Activated gamma-delta T cell treated with anti-CD3 and anti-CD28 coated beads, Interleukin-2, amount 50 U/mL, for 16 hours (primary cell): Measurements from ENCODE around the gene RASGRP4.
"Not testable (repeated sequence)": the region's sequence is repeated elsewhere in the genome, so short reads cannot be mapped to it uniquely, and the experiment has no call there.

Experiments used
- DNase-seq: peaks from one replicate; pipeline ENCODE4 v3.0.0-alpha.2; 2020; ENCODE audit warnings: low read depth

Gene RASGRP4

DNA sequence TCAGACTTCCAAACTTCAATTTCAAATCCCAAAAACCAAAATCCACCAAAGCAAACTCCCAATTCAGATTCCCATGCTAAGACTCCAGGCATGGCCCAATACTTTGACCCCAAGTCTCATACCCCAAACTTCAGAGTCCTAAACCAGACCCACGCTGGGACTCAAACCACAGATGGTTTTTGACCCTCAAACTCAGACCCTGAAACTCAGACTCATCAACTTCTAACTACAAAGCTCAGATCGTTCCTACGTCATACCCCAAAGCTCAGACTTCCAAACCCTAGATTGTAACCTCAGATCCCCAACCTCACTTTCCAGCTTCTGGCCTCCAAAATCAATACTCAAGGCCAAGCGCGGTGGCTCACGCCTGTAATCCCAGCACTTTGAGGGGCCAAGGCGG is 19.3 kb upstream of the RASGRP4 start:
- no peak for DNase-seq

DNA sequence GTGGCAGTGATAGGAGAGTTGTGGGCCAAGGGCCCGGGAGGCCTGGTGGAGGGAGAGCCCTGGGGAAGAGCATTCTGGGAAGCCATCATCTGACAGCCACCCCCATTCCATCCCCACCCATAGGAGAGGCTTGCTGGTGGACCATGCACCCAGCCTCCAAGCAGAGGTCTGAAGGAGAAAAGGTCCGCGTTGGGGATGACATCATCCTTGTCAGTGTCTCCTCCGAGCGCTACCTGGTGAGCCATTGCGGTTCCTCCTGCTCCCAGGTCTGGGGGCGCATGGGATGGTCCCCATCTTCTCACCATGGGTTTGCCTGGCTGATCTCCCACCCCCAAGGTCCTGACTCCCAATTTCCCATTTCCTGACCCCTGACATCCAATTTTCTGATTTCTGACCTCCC is 18.0 kb upstream of the RASGRP4 start:
- DNase-seq = no peak

DNA sequence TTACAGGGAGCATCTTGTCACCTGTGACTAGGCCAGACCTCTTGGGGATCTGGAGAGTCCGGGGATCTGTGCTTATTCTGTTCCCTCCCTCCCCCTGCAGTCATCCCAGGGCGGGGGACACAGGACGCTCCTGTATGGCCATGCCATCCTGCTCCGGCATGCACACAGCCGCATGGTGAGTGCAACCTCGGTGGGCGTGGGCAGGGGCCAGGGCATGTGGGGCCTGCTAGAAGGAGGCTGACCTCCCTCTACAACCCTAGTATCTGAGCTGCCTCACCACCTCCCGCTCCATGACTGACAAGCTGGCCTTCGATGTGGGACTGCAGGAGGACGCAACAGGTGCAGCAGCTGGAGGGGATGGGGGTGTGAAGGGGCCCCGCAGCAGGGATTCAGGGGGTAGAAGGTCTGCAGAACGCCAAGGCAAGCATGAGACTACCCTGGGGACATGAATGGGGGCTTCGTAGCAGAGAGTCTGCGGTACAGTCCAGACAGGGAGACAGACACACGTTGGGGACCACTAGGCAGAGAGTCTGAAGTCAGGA is 17.5 kb upstream of the RASGRP4 start:
- DNase-seq = no peak

DNA sequence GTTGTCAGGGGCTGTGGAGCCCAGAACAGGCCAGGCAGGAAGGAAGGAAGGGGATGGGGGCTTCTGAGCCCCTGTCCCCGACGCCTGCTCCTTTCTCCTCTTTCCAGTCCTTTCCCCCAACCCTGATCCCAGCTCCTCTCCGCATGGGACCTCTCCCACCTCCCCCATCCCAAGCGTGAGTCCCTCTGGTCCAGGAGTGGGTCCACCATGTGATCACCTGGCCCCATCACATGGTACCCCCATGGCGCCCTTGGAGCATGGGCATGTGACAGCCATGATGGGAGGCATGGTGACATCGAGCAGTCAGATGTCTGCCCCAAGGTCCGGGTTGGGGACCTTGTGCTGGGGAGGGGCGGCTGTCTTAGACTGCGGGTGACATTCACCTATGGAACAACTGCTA is 16.7 kb upstream of the RASGRP4 start:
- DNase-seq = no peak

DNA sequence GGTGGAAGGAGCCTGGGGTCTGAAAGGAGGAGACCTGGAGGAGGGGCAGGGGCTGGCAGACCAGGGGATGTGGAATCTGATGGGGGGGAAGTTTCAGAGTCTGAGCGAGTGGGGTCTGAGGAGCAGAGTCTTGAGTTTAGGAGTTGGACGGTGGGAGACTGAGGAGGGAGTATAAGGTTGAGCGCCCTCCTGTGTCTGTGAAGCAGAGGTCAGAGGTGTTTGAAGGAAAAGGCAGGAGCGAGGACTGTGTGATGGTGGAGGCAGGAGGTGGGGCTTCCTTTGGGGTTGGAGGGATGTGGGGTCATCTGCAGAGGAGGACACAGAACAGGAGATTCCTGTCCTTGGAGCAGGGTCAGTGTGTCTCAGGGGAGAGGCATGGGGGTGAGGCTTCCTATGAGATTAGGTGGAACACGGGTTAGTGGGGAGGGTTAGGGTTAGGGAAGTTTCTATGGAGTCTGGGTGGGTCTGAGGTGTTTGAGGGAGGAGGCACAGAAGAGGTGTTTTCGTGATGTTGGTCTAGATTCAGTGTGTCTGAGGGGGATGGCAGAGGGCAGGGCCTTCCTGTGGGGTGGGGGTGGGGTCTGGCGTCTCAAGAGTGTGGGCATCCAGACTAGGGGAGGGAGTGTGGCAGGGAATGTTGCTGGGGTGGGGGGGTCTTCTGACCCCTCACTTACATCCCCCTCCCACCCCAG is 15.8 kb upstream of the RASGRP4 start:
- no peak for DNase-seq

DNA sequence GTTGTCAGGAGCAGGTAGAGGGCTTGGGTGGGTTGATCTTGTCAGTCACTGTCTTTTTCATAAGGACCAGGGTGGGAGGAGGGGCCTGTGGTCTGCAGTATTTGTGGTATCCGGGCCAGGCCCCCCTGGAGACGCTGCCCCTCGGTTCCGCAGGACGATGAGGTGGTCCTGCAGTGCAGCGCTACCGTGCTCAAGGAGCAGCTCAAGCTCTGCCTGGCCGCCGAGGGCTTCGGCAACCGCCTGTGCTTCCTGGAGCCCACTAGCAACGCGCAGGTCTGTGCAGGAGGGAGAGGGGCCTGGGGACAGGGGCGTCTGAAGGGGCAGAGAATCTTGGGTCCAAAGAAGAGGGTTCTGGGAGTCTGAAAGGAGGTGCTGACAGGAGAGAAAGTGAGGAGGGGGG is 14.6 kb upstream of the RASGRP4 start:
- DNase-seq = no peak

DNA sequence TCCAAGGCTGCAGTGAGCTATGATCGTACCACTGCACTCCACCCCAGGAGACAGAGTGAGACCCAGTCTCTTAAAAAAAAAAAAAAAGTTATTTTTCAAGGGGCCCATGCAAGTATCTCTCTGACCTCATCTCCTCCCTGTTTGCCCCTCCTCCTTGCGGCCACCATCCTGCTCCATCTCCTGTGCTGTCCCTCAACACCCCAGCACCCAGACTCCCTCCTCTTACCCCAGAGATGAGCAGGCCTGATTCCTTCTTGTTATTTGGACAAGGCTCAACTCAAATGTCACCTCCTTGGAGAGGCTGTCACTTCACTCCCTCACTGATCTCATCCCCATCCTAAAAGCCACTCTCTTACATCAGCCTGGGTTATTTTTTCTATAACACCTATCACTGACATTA is 11.9 kb upstream of the RASGRP4 start:
- DNase-seq = no peak

DNA sequence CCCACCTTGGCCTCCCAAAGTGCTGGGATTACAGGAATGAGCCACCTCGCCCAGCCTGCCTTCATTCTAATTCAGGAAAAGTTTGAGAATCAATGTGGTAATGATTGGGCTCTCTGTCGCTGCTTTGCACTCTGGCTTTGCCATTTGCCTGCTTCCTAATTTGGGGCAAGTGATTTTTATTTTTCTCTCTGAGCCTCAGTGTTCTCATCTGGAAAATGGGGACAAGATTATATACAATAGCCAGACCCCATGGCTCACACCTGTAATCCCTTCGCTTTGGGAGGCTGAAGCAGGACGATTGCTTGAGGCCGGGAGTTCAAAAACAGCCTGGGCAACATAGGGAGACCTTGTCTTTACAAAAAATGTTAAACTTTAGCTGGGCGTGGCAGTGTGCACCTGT is 11.3 kb upstream of the RASGRP4 start:
- DNase-seq = no peak

DNA sequence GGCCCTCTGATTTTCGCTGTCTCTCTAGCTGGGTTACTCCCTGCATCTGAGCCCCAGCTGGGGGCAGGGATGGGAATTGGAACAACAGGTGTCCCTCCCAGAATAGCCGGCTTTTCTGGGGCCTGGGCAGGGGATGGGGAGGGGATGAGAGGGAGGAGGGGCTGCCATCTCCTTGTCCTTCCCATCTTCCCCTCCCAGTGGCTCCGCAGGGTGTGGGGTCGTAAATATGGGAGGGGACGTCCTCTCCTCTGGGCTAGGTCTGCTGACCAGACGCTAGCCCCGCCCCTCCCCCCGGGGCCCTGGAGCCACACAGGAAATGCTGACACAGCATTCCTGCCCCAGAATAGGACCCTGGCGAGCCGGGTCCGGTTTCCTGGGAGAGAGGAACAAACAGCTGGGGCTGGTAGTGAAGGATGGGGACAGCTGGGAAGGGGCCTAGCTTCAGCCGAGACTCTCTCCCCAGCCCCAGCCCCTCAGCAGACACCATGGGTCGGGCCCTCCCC is 8.6 kb upstream of the RASGRP4 start:
- no peak for DNase-seq

DNA sequence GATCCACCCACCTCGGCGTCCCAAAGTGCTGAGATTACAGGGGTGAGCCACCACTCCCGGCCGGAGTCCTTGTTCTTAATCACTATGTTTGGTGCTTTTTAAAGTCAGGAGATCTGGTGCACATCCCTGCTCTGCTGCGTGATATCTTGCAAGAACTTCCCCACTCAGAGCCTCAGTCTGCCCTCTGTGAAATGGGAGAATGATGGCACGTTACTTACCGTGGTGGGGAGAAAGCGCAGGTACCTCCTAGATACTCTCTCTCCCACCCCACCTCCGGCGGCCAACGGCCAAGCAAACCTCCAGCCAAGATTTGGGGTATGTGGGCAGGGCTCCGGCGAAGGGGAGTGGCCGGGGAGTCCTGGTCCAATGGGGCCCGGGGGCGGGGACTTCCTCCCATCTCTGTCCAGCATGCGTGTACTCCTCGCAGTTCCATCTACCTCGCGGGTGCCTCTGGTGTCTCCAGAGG is 7.3 kb upstream of the RASGRP4 start, which contains the start of gene RYR1:
TSS of gene RYR1 (plus strand) at position 424 of the 466 bp plus-strand sequence. CDS start 139 bp downstream, outside the sequence.
- no peak for DNase-seq

DNA sequence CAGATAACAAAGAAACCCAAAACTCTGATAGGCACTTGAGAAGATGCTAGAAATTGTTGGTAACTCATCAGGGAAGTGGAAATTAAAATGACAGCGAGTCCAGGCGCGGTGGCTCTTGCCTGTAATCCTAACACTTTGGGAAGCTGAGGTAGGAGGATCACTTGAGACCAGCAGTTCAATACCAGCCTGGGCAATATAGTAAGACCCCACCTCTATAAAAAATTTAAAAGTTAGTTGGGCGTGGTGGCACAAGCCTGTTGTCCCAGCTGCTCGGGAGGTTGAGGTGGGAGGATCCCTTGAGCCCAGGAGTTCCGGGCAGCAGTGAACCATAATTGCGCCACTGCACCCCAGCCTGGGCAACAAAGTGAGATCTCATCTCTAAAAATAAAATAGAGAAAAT is 4.9 kb upstream of the RASGRP4 start:
- no peak for DNase-seq

DNA sequence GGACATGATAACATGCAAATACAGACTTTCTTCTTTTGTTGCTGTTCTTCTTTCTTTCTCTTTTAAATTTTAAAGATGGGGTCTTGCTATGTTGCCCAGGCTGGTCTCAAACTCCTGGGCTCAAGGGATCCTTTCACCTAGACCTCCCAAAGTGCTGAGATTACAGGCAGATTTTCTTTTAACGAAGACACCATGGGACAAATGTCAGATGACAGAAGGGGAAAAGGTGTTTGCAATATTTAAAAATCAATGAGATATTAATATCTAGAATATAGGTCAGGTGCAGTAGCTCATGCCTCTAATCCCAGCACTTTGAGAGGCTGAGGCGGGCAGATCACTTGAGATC is 3.8 kb upstream of the RASGRP4 start:
- no peak for DNase-seq

DNA sequence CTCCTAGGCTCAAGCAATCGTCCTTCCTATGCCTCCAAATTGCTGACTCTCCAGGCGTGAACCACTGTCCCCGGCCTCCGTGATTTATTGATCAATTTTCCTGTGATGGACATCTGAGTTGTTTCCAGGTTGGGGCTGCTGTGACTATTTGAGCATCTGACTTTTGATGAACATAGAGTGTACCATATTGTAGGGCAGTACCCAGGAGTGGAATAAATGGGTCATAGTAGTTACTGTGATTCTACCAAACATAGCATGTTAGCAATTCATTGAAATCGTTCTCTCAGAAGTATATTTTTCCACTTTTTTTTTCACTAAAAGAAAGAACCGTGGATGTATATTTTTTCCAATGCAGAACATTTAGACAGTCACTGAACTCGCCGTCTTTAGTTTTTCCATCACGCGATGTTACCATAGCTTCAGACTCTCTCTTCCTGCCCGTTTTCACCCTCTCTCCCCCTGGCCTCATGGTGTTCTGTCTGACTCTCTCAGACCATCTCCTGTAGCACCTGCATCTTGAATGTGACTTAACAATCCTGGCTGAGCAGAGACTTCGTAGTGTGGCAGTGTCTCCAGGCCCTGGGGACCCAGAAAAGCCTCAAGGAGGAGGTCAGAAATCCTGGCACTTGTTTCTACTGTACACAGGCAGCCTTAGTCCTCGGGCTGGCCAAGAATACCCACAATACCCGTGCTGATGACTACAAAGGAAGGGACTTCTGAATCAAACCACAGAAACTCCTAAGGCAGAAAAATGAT is 3.2 kb upstream of the RASGRP4 start:
- no peak for DNase-seq

DNA sequence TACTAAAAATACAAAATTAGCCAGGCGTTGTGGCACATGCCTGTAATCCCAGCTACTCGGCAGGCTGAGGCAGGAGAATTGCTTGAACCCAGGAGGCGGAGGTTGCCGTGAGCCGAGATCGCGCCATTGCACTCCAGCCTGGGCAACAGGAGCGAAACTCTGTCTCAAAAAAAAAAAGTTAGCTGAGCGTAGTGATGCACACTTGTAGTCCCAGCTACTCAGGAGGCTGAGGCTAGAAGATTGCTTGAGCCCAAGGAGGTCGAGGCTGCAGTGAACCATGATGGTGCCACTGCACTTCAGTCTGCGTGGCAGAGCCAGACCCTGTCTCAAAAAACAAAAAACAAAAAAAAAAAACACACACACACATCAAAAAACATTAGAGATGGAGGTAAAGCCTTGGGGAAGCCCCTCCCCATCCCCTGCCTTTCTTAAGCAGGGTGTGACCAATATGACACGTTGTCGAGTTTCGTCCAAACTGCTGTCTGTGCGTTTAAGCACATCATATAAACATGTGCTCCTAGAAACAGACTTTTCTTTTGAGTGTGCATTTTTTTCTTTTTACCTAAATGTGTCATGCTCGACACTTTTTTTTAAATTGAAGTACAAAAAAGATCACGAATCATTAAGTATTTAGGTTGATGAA is 1.1 kb upstream of the RASGRP4 start:
- DNase-seq = not testable (repeated sequence)

DNA sequence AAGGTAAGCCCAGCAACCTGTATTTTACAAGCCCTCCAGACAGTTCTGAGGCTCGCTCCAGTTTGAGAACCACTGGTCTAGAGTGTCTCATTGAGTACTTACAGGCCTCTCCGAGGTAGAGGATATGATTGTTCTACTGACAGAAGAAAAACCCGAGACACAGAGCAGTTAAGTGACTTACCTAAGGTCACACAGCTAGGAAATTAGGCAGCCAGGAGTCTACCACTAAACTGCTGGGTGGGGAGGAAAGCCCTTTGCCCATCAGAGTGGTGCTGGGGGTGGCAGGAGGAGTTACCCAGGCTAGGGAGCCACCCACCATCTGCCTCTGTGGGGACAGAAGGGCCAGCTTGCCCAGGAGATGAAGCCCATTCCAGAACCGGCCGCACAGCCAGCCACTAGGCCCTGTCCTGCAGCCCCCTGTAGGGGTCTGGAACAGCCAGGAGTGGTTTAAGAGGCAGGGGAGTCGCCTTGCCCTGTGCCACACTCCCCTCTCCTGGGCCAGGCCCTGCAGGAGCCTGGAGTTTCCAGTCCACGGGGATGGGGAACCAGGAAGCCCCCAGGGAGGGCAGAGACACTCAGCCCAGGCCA is 703 bp downstream of the RASGRP4 start:
- DNase-seq = no peak

DNA sequence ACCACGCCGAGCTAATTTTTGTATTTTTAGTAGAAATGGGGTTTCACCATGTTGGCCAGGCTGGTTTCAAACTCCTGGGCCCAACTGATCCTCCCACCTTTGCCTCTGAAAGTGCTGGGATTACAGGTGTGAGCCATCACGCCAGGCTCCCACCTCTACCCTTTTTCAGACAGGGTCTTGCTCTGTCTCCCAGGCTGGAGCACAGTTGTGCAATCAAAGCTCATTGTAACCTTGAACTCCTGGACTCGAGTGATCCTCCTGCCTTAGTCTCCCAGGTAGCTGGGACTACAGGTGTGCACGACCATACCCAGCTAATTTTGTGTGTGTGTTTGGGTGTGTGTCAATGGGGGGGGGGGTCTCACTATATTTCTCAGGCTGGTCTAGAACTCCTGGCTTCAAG is 1.7 kb downstream of the RASGRP4 start:
- DNase-seq = no peak

DNA sequence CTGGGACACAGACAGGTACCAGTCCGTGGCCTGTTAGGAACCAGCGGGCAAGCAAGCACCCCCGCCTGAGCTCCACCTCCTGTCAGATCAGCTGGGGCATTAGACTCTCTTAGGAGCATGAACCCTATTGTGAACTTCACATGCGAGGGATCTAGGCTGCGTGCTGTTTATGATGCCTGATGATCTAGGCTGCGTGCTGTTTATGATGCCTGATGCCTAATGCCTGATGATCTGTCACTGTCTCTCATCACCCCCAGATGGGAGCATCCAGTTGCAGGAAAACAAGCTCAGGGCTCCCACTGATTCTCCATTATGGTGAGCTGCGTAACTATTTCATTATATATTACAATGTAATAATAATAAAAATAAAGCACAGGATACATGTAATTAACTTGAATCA is 3.6 kb downstream of the RASGRP4 start:
- no peak for DNase-seq

DNA sequence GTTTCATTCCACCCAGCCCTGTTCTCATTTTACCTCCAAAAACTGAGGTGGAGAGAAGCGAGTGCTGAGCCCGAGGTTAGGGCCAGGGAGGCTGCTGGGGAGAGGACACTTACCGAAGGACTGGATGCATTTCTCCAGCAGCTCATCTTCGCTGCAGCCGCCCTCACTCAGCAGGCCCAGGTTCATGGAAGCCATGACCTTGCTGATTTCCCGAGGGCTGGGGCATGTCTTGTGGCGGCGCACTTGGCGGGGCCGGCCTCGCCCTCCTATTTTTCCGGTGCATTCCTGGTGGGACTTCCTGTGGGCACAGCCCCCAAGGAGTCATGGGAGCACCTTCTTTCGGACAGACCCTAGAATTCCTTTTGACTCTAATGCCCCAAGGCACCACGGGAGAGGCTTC is 4.2 kb downstream of the RASGRP4 start:
- DNase-seq = no peak

DNA sequence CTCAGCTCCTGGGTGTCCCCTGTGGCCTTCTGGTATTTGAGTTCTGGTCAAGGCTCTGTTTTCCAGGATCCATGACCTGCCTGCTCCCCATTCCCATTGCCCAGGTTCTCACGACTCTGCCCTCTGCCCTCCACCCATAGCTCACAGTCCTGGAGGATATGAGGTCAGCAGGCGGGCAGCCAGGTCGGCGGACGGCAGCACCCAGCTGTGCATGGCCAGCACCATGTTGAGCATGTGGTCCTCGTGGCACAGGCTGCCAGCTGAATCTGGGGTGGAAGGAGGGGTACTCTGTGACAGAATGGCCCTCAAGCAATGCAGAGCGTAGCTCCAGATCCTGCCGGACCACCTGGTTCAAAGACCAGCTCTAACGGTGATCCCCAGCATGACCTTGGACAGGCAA is 5.1 kb downstream of the RASGRP4 start:
- no peak for DNase-seq

DNA sequence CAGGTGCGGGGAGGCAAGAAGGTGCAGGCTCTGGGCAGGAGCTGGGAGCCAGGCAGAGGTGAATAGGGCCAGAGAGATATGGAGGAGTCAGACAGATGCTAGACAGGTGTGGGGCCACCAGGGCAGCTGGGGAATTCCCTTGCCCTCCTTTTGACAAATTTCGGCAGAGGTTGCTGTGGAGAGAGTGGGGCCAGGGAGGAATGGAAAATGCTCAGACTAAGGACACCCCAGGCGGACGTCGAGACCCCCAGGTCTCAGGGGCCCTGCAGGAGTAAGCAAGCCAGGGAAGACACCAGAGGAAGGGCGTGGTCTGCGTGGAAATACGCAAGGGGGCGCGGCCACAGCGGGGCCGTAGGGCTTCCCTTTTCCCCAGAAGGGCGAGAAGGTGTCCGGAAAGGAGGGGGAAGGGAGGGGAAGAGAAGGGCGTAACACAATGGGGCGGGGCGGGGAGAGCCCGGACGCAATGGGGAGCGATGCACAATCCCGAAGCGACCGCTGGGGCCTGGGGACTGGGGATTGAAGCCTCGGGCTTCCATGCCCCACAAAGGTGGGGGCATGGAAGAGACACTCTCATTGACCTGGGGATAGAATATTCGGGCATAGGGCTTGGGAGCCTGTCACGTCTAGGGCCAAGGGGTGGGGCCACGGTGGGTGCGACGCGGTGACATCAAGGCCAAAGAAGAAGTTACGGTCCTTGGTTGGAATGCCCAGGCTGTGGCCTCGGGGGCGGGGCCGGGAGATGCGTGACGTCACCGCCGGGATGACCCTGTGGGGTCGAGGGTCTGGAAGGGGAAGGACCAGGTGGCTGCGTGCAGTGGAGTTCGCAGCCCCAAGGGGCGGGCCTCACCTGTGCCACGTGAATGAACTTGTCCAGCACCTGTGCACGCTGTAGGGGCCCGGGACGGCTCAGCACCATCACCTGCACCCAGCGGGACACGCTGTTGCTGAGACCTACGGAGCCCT is 8.2 kb downstream of the RASGRP4 start:
- DNase-seq = no peak

DNA sequence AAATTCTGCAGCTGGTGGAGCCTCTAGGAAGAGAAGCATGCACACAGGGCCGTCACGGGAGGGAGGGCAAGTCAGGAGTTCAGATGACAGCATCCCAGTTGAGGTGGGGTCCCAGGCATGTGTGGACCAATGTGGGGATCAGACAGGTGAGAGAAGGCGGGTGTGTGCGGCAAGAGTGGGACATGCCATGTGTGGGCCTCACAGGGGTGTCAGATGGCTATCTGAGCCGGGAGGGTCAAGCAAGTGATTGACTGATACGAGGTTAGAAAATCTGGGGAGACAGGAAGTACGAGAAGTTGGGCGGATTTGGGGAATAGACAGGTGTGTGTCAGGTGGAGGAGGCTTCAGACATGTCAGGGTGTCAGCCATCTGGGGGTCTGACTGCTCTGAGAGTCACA is 8.9 kb downstream of the RASGRP4 start:
- DNase-seq = no peak
